ENCODE data around the gene DCAF7.

- TF ChIP-seq, protein P1, sequence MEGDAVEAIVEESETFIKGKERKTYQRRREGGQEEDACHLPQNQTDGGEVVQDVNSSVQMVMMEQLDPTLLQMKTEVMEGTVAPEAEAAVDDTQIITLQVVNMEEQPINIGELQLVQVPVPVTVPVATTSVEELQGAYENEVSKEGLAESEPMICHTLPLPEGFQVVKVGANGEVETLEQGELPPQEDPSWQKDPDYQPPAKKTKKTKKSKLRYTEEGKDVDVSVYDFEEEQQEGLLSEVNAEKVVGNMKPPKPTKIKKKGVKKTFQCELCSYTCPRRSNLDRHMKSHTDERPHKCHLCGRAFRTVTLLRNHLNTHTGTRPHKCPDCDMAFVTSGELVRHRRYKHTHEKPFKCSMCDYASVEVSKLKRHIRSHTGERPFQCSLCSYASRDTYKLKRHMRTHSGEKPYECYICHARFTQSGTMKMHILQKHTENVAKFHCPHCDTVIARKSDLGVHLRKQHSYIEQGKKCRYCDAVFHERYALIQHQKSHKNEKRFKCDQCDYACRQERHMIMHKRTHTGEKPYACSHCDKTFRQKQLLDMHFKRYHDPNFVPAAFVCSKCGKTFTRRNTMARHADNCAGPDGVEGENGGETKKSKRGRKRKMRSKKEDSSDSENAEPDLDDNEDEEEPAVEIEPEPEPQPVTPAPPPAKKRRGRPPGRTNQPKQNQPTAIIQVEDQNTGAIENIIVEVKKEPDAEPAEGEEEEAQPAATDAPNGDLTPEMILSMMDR (IDR thresholded peaks at IDR 0.05): no peak
- TF ChIP-seq POLR2A (IDR thresholded peaks at IDR 0.05): no peak
Observed at GRCh38 chr17:63547083-63547523, 3.2 kb upstream of the DCAF7 start.
